Measurements from ENCODE around the gene KDM2B.

The KDM2B gene

GRCh38 chr12:121562488-121562887 lies 18.3 kb downstream of the KDM2B start:
- no peak overlapping the region for H3K4me3 Mint-ChIP-seq

GRCh38 chr12:121561009-121561395 lies 19.8 kb downstream of the KDM2B start:
- H3K9me3 Mint-ChIP-seq, result no peaks in the 10 kb centered on the region
- H3K27ac Mint-ChIP-seq, result no peak overlapping the region
- no peaks in the 10 kb centered on the region for H3K27me3 Mint-ChIP-seq (ENCODE audit: low read depth)

More at GRCh38 chr12:121562488-121562887, 18.3 kb downstream of the KDM2B start:
- Mint-ChIP-seq H3K9me3 (no peaks in the 10 kb centered on the region), H3K4me1 (peaks cover 4% of the 10 kb centered on the region), H3K27ac (no peak overlapping the region), H3K36me3 (ENCODE audit: low read depth) (peaks cover 6% of the 10 kb centered on the region), H3K27me3 (ENCODE audit: low read depth) (no peaks in the 10 kb centered on the region)
- no peak for TF ChIP-seq CTCF (IDR thresholded peaks at IDR 0.05; ENCODE audit: unreplicated experiment in 3 of 3)

GRCh38 chr12:121560392-121561008 lies 20.3 kb downstream of the KDM2B start:
- Mint-ChIP-seq H3K27ac (no peak overlapping the region), H3K36me3 (ENCODE audit: low read depth) (peaks cover 6% of the 10 kb centered on the region), H3K4me3 (no peak overlapping the region), H3K27me3 (ENCODE audit: low read depth) (no peaks in the 10 kb centered on the region), H3K9me3 (no peaks in the 10 kb centered on the region), H3K4me1 (no peaks in the 10 kb centered on the region)
- no peak for TF ChIP-seq CTCF (IDR thresholded peaks at IDR 0.05; ENCODE audit: unreplicated experiment in 3 of 3)

More at GRCh38 chr12:121561009-121561395, 19.8 kb downstream of the KDM2B start:
- TF ChIP-seq CTCF (IDR thresholded peaks at IDR 0.05; ENCODE audit: unreplicated experiment in 3 of 3), result no peak
- Mint-ChIP-seq H3K4me1 (no peaks in the 10 kb centered on the region), H3K4me3 (no peak overlapping the region), H3K36me3 (ENCODE audit: low read depth) (peaks cover 6% of the 10 kb centered on the region)

GRCh38 chr12:121558956-121559355 lies 21.9 kb downstream of the KDM2B start:
- H3K4me1 Mint-ChIP-seq, result no peaks in the 10 kb centered on the region
- H3K27me3 Mint-ChIP-seq (ENCODE audit: low read depth), result no peaks in the 10 kb centered on the region
- H3K4me3 Mint-ChIP-seq, result no peak overlapping the region
- TF ChIP-seq CTCF (IDR thresholded peaks at IDR 0.05; ENCODE audit: unreplicated experiment in 3 of 3), result no peak
- no peak overlapping the region for H3K27ac Mint-ChIP-seq
- H3K36me3 Mint-ChIP-seq (ENCODE audit: low read depth), result peaks cover 4% of the 10 kb centered on the region
- no peaks in the 10 kb centered on the region for H3K9me3 Mint-ChIP-seq

- Mint-ChIP-seq H3K9me3 (no peaks in the 10 kb centered on the region), H3K4me3 (no peak overlapping the region)
Measured at GRCh38 chr12:121550974-121551634, 29.7 kb downstream of the KDM2B start.

More at GRCh38 chr12:121550974-121551634, 29.7 kb downstream of the KDM2B start:
- H3K36me3 Mint-ChIP-seq (ENCODE audit: low read depth), result peaks cover 11% of the 10 kb centered on the region
- no peaks in the 10 kb centered on the region for H3K27me3 Mint-ChIP-seq (ENCODE audit: low read depth)
- no peak overlapping the region for H3K27ac Mint-ChIP-seq
- no peaks in the 10 kb centered on the region for H3K4me1 Mint-ChIP-seq
- no peak for TF ChIP-seq CTCF (IDR thresholded peaks at IDR 0.05; ENCODE audit: unreplicated experiment in 3 of 3)

All from nephron (organoid).